Gastrocnemius medialis (tissue), 4 donors: Measurements from ENCODE around the gene NOXRED1. TPM values are rescaled to one million over a fixed set of nuclear protein-coding genes. Genes with fewer than 3 reads are reported as not detected.

Experiments
- ATAC-seq, 2 donors: fragments of 150-250 bp; one replicate each; pipeline ENCODE4 v1.9.1; 2016
- DNase-seq, 2 donors: peaks; one replicate each; pipeline ENCODE4 v3.0.0-alpha.2; 2019
- H3K27ac ChIP-seq, 4 donors: fragments of 200-600 bp; sonication (generic); 1 replicate in 1 of 4; 2 replicates in 3 of 4; pipeline ENCODE4 v1.5.1; 2016 to 2018; ENCODE audit warnings: mild to moderate bottlenecking in 2 of 4, moderate library complexity in 1 of 4
- H3K27me3 ChIP-seq, 3 donors: fragments of 200-600 bp; sonication (generic) in 2 of 3; 1 replicate in 1 of 3; 2 replicates in 2 of 3; pipeline versions ENCODE4 v1.5.1 to v1.6.0; 2016 to 2019; ENCODE audit warnings: mild to moderate bottlenecking in 1 of 3, moderate library complexity in 1 of 3
- H3K36me3 ChIP-seq, 2 donors: fragments of 200-600 bp; sonication (generic) in 1 of 2; one replicate each; pipeline ENCODE4 v1.5.1; 2017 to 2018
- H3K4me1 ChIP-seq, 2 donors: fragments of 200-600 bp; sonication (generic) in 1 of 2; one replicate each; pipeline ENCODE4 v1.5.1; 2016 to 2017; ENCODE audit warnings: mild to moderate bottlenecking in 2 of 2
- H3K4me3 ChIP-seq, 4 donors: fragments of 200-600 bp; sonication (generic) in 3 of 4; 1 replicate in 1 of 4; 2 replicates in 3 of 4; pipeline ENCODE4 v1.5.1; 2016 to 2019; ENCODE audit warnings: mild to moderate bottlenecking in 2 of 4
- H3K9me3 ChIP-seq, 3 donors: fragments of 200-600 bp; sonication (generic) in 2 of 3; 1 replicate in 1 of 3; 2 replicates in 2 of 3; pipeline ENCODE4 v1.5.1; 2016 to 2019
- POLR2A ChIP-seq, 2 donors: fragments of 450-650 bp; IDR thresholded peaks; one replicate each; pipeline ENCODE4 v1.6.1; 2017; ENCODE audit warnings: antibody characterized with exemption in 2 of 2, mild to moderate bottlenecking in 2 of 2, moderate library complexity in 2 of 2
- in situ Hi-C, 4 donors: fragments of 200-750 bp; cut with MboI; loops; one replicate each; pipeline versions ENCODE4 v1.15.0 to v1.8.0; 2017; ENCODE audit warnings: low sequenced_read_pairs in 4 of 4
- intact Hi-C: fragments of 100-400 bp; cut with DNase I; formaldehyde crosslinking; loops from one replicate; pipeline ENCODE4 v1.15.1; 2023; ENCODE audit warnings: low total_unique reads
- total RNA-seq, 4 donors: library from RNA; depleted of rRNA; stranded (reverse); fragments of >200 nt; gene quantifications; one replicate each; pipeline versions ENCODE4 v1.1.0 to v1.2.3, GENCODE V29; 2016
- TF ChIP-seq, protein P1 (sequence below), 5 experiments: fragments of 450-650 bp in 3 of 5; fragments of 200-600 bp in 2 of 5; sonication (generic) in 2 of 5; IDR thresholded peaks in 4 of 5; conservative IDR thresholded peaks in 1 of 5; 1 replicate in 4 of 5; 2 replicates in 1 of 5; pipeline ENCODE4 v1.5.1; 2016 to 2019; ENCODE audit warnings: antibody characterized with exemption in 5 of 5, mild to moderate bottlenecking in 3 of 5, moderate library complexity in 3 of 5

Gene NOXRED1
- total RNA-seq, 4 donors from 2014 or later = not detected

DNA sequence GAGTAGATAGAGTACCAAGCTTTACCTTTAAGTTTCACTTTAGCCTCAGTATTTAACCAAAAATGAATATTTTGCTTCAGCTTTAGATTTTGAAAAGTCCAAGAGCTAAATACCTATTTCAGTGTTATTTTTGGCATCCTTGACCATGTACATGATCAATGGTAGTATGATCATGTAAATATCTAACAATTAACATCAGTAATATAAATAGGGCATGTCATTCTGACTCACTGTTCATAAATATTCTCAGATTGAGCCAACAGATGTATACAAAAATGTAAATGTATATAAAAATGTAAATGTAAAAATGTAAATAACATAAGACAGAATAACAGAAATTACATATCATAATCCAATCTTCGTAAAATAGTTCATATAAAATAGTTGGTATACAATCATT is 15.3 kb upstream of the NOXRED1 start:
- ATAC-seq (no peak), DNase-seq (no peak)
- intact Hi-C loops (no loop called here), in situ Hi-C loops (no loop called here)
- Histone ChIP-seq H3K27me3 (no peaks in the 10 kb centered on the region), H3K4me1 (no peaks in the 10 kb centered on the region), H3K27ac (no peak overlapping the region), H3K9me3 (no peaks in the 10 kb centered on the region), H3K36me3 (peaks cover 0 to 88% of the 10 kb centered on the region in 2 donors), H3K4me3 (no peak overlapping the region)
- no peak for TF ChIP-seq POLR2A (IDR thresholded peaks at IDR 0.05)
- TF ChIP-seq, protein P1, sequence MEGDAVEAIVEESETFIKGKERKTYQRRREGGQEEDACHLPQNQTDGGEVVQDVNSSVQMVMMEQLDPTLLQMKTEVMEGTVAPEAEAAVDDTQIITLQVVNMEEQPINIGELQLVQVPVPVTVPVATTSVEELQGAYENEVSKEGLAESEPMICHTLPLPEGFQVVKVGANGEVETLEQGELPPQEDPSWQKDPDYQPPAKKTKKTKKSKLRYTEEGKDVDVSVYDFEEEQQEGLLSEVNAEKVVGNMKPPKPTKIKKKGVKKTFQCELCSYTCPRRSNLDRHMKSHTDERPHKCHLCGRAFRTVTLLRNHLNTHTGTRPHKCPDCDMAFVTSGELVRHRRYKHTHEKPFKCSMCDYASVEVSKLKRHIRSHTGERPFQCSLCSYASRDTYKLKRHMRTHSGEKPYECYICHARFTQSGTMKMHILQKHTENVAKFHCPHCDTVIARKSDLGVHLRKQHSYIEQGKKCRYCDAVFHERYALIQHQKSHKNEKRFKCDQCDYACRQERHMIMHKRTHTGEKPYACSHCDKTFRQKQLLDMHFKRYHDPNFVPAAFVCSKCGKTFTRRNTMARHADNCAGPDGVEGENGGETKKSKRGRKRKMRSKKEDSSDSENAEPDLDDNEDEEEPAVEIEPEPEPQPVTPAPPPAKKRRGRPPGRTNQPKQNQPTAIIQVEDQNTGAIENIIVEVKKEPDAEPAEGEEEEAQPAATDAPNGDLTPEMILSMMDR (IDR thresholded peaks at IDR 0.05 in 4 of 5, conservative IDR thresholded peaks at IDR 0.05 in 1 of 5) = no peak

DNA sequence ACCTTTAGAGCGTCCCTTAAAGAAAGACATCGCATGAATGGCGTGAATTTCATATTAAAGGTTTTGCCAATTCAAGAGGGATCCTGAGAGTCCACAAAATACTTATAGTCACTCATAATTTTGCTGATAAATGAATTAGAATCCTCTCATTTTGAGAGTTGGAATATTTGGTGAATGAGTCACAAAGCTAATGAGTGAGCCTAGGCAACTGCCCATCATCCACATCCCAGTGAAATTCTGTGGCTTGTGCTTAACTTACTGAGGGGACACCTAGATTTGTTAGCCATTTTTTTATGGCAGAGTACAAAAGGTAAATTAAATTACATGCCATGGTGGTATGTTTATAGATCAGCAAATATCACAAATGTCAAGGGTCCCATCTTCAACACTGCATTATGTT is 12.7 kb upstream of the NOXRED1 start:
- intact Hi-C loops = no loop called here
- DNase-seq (no peak), ATAC-seq (no peak)
- no peaks in the 10 kb centered on the region for H3K4me1 ChIP-seq
- no peak for TF ChIP-seq POLR2A (IDR thresholded peaks at IDR 0.05)
- TF ChIP-seq, protein P1 (IDR thresholded peaks at IDR 0.05 in 4 of 5, conservative IDR thresholded peaks at IDR 0.05 in 1 of 5) = no peak
- H3K9me3 ChIP-seq = no peaks in the 10 kb centered on the region
- peaks cover 0 to 88% of the 10 kb centered on the region in 2 donors for H3K36me3 ChIP-seq
- in situ Hi-C loops = no loop called here
- H3K27ac ChIP-seq = no peak overlapping the region
- no peaks in the 10 kb centered on the region for H3K27me3 ChIP-seq
- H3K4me3 ChIP-seq = no peak overlapping the region

DNA sequence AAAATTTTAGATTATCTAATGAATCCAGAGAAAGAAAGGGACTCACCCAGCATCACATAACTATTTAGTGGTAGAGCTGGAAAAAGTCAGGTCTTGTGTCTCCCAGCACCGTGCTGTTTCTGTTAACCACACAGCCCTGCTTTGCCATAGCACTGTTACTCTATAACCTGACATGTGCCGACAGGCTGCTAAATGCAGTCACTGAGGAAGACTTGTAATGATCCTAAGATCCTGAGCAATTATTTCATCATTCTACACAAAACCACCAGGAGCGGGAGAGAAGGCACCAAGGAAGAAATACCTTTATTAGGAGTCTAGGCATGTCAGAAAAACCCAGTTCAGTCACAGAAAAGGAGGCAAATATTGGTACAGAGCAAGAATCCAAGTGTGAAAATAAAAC is 3.1 kb upstream of the NOXRED1 start:
- no peak overlapping the region for H3K27ac ChIP-seq
- TF ChIP-seq POLR2A (IDR thresholded peaks at IDR 0.05) = no peak
- TF ChIP-seq, protein P1 (IDR thresholded peaks at IDR 0.05 in 4 of 5, conservative IDR thresholded peaks at IDR 0.05 in 1 of 5) = no peak
- DNase-seq = no peak
- H3K9me3 ChIP-seq = no peaks in the 10 kb centered on the region
- intact Hi-C loops = no loop called here
- in situ Hi-C loops = no loop called here
- H3K4me1 ChIP-seq = no peaks in the 10 kb centered on the region
- H3K36me3 ChIP-seq = peaks cover 0 to 99% of the 10 kb centered on the region in 2 donors
- H3K4me3 ChIP-seq = no peak overlapping the region
- no peaks in the 10 kb centered on the region for H3K27me3 ChIP-seq
- ATAC-seq = no peak

DNA sequence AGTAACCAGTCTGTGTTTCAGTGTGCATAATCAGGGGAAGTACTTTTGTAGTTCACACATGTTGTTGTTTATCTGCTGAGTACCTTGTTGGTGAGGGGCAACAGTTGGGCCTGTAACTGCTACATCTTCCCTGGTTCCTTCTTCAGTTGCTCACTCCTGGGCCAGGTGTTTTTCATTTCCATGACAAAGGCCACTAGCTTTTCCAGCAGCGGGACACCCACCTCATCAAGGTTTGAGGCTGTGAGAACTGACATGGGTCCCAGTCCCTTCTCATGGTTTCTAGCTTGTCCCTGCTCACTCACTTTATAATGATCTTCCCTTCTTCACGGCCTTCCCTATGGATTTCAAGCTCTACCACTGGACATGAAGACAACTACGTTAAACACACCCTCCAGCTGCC is 1.5 kb upstream of the NOXRED1 start:
- H3K4me3 ChIP-seq = no peak overlapping the region
- TF ChIP-seq, protein P1 (IDR thresholded peaks at IDR 0.05 in 4 of 5, conservative IDR thresholded peaks at IDR 0.05 in 1 of 5) = no peak
- no peak for TF ChIP-seq POLR2A (IDR thresholded peaks at IDR 0.05)
- no peaks in the 10 kb centered on the region for H3K27me3 ChIP-seq
- in situ Hi-C loops = no loop called here
- DNase-seq = no peak
- peaks cover 0 to 95% of the 10 kb centered on the region in 2 donors for H3K36me3 ChIP-seq
- no peak for ATAC-seq
- no peaks in the 10 kb centered on the region for H3K9me3 ChIP-seq
- intact Hi-C loops = no loop called here
- H3K27ac ChIP-seq = no peak overlapping the region
- no peaks in the 10 kb centered on the region for H3K4me1 ChIP-seq

DNA sequence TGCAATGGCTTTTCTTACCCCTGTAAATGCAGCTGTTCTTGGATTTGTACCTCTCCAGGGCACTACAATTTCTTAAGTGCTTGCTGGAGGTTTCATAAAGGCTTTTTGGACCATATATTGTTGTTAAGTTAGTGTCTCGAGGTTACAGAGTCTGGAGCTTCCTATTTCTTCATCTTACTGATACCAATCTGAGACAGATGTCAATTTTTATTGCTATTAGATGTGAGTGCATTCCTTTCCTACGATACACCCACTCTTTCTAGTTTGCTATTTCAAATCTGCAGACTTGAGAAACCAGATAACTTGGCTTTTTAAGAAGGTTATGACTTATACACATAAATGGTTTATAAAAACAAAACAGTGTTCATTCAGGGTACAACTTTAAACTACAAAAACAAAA is 2.1 kb downstream of the NOXRED1 start:
- H3K27ac ChIP-seq = no peak overlapping the region
- intact Hi-C loops = no loop called here

More for the DNA sequence above, 2.1 kb downstream of the NOXRED1 start:
- H3K4me3 ChIP-seq = no peak overlapping the region
- no peak for DNase-seq
- H3K36me3 ChIP-seq = peaks cover 0 to 58% of the 10 kb centered on the region in 2 donors
- peaks cover 0 to 5% (median 0%) of the 10 kb centered on the region in 3 donors for H3K9me3 ChIP-seq
- H3K27me3 ChIP-seq = no peaks in the 10 kb centered on the region
- H3K4me1 ChIP-seq = no peaks in the 10 kb centered on the region
- no peak for TF ChIP-seq POLR2A (IDR thresholded peaks at IDR 0.05)
- TF ChIP-seq, protein P1 (IDR thresholded peaks at IDR 0.05 in 4 of 5, conservative IDR thresholded peaks at IDR 0.05 in 1 of 5) = no peak
- in situ Hi-C loops = no loop called here
- no peak for ATAC-seq
